ENCODE results near the gene PAK2. TPM values are rescaled to one million over a fixed set of nuclear protein-coding genes. Genes with fewer than 3 reads are reported as not detected.
"Not testable (repeated sequence)": the region's sequence is repeated elsewhere in the genome, so short reads cannot be mapped to it uniquely, and the experiment has no call there.

Gene PAK2
- total RNA-seq, 1 experiment from 2014 or later: 70.4 TPM

GRCh38 chr3:196707566-196707965 lies 32.1 kb upstream of the PAK2 start:
- no peak for DNase-seq
- Mint-ChIP-seq H3K27ac (ENCODE audit: unreplicated experiment) (no peak overlapping the region), H3K27me3 (ENCODE audit: unreplicated experiment) (no peaks in the 10 kb centered on the region), H3K4me3 (ENCODE audit: low read depth, unreplicated experiment) (no peak overlapping the region), H3K36me3 (ENCODE audit: insufficient read depth, unreplicated experiment) (peaks cover 11% of the 10 kb centered on the region), H3K9me3 (ENCODE audit: low read depth, unreplicated experiment) (no peaks in the 10 kb centered on the region), H3K4me1 (ENCODE audit: low read depth, unreplicated experiment) (peaks cover 11% of the 10 kb centered on the region)
- no TSS peak for BruUV-seq (replicated peaks)
- intact Hi-C loops (cut with micrococcal nuclease; ENCODE audit: unreplicated experiment): no loop called here
- CTCF ChIA-PET: no interaction called here
- no peak for TF ChIP-seq CTCF (IDR thresholded peaks at IDR 0.05; ENCODE audit: unreplicated experiment)

GRCh38 chr3:196708467-196708866 lies 31.2 kb upstream of the PAK2 start:
- H3K9me3 Mint-ChIP-seq (ENCODE audit: low read depth, unreplicated experiment): no peaks in the 10 kb centered on the region
- CTCF ChIA-PET: no interaction called here
- BruUV-seq (replicated peaks): no TSS peak
- H3K36me3 Mint-ChIP-seq (ENCODE audit: insufficient read depth, unreplicated experiment): peaks cover 19% of the 10 kb centered on the region
- intact Hi-C loops (cut with micrococcal nuclease; ENCODE audit: unreplicated experiment): no loop called here
- H3K27me3 Mint-ChIP-seq (ENCODE audit: unreplicated experiment): no peaks in the 10 kb centered on the region
- no peak overlapping the region for H3K4me3 Mint-ChIP-seq (ENCODE audit: low read depth, unreplicated experiment)
- peaks cover 11% of the 10 kb centered on the region for H3K4me1 Mint-ChIP-seq (ENCODE audit: low read depth, unreplicated experiment)
- no peak overlapping the region for H3K27ac Mint-ChIP-seq (ENCODE audit: unreplicated experiment)
- no peak for TF ChIP-seq CTCF (IDR thresholded peaks at IDR 0.05; ENCODE audit: unreplicated experiment)
- DNase-seq: no peak

GRCh38 chr3:196711838-196712513 lies 27.7 kb upstream of the PAK2 start, which contains the start of the genes CEP19 and PIGX:
Gene CEP19, minus strand, starts transcription at chr3:196712250. Its CDS starts 3,593 bp downstream, at chr3:196708657.
Gene PIGX, plus strand, starts transcription at chr3:196712377.
- Mint-ChIP-seq H3K4me3 (ENCODE audit: low read depth, unreplicated experiment) (peak within 1 kb of the TSS; percentile 90), H3K9me3 (ENCODE audit: low read depth, unreplicated experiment) (no peaks in the 10 kb centered on the region), H3K27me3 (ENCODE audit: unreplicated experiment) (no peaks in the 10 kb centered on the region), H3K27ac (ENCODE audit: unreplicated experiment) (peak within 1 kb of the TSS; percentile 68), H3K4me1 (ENCODE audit: low read depth, unreplicated experiment) (peaks cover 11% of the 10 kb centered on the region), H3K36me3 (ENCODE audit: insufficient read depth, unreplicated experiment) (peaks cover 19% of the 10 kb centered on the region)
- CTCF ChIA-PET: no interaction called here
- intact Hi-C loops (cut with micrococcal nuclease; ENCODE audit: unreplicated experiment): no loop called here
- BruUV-seq (replicated peaks): no TSS peak
- TF ChIP-seq CTCF (IDR thresholded peaks at IDR 0.05; ENCODE audit: unreplicated experiment): no peak
- DNase-seq: peak; percentile 88

GRCh38 chr3:196712514-196713413 lies 26.9 kb upstream of the PAK2 start:
- Mint-ChIP-seq H3K4me3 (ENCODE audit: low read depth, unreplicated experiment) (peak overlapping the region; percentile 90), H3K9me3 (ENCODE audit: low read depth, unreplicated experiment) (no peaks in the 10 kb centered on the region), H3K27me3 (ENCODE audit: unreplicated experiment) (no peaks in the 10 kb centered on the region), H3K4me1 (ENCODE audit: low read depth, unreplicated experiment) (peaks cover 18% of the 10 kb centered on the region), H3K27ac (ENCODE audit: unreplicated experiment) (no peak overlapping the region), H3K36me3 (ENCODE audit: insufficient read depth, unreplicated experiment) (peaks cover 19% of the 10 kb centered on the region)
- intact Hi-C loops (cut with micrococcal nuclease; ENCODE audit: unreplicated experiment): no loop called here
- TF ChIP-seq CTCF (IDR thresholded peaks at IDR 0.05; ENCODE audit: unreplicated experiment): no peak
- DNase-seq: peak; percentile 69
- BruUV-seq (replicated peaks): TSS peak; percentile 58
- CTCF ChIA-PET: no interaction called here

- H3K36me3 Mint-ChIP-seq (ENCODE audit: insufficient read depth, unreplicated experiment); CTCF ChIA-PET; DNase-seq; H3K27me3 Mint-ChIP-seq (ENCODE audit: unreplicated experiment); H3K4me1 Mint-ChIP-seq (ENCODE audit: low read depth, unreplicated experiment); H3K4me3 Mint-ChIP-seq (ENCODE audit: low read depth, unreplicated experiment); H3K9me3 Mint-ChIP-seq (ENCODE audit: low read depth, unreplicated experiment); H3K27ac Mint-ChIP-seq (ENCODE audit: unreplicated experiment); BruUV-seq (replicated peaks): not testable (repeated sequence)
- intact Hi-C loops (cut with micrococcal nuclease; ENCODE audit: unreplicated experiment): loop anchor here (5.0 kb wide), 1 partner anchor 75 kb away; no protein-coding TSS in a partner anchor
Measured at GRCh38 chr3:196717162-196717561, 22.5 kb upstream of the PAK2 start.

Measured in Calu3 (cell line).